Kidney epithelial cell (primary cell): ENCODE measurements around the gene RIPOR1. TPM values are rescaled to one million over a fixed set of nuclear protein-coding genes. Genes with fewer than 3 reads are reported as not detected.

ENCODE experiments used
- DNase-seq: peaks from one replicate; pipeline ENCODE4 v3.0.0-alpha.2; 2010; ENCODE audit warnings: low read depth
- H3K27me3 ChIP-seq: 2 replicates; pipeline ENCODE4 v1.6.0; 2011; ENCODE audit warnings: low read length; ENCODE audit not compliant: control insufficient read depth, insufficient read depth
- H3K36me3 ChIP-seq: 2 replicates; pipeline ENCODE4 v1.5.1; 2011; ENCODE audit warnings: low read length; ENCODE audit not compliant: control insufficient read depth, insufficient read depth
- H3K4me3 ChIP-seq: 2 replicates; pipeline ENCODE4 v1.5.1; 2011; ENCODE audit warnings: low read depth, mild to moderate bottlenecking, control low read depth, low read length
- CTCF ChIP-seq: IDR thresholded peaks from 2 replicates; pipeline ENCODE4 v1.5.1; 2011; ENCODE audit warnings: mild to moderate bottlenecking, moderate library complexity, low read length, control low read depth, inconsistent platforms; ENCODE audit not compliant: insufficient read depth, poor library complexity, severe bottlenecking
- total RNA-seq: library from RNA; depleted of rRNA; stranded (reverse); fragments of >200 nt; gene quantifications from 2 replicates; pipeline ENCODE4 v1.2.3, GENCODE V29; 2015

Gene RIPOR1
- total RNA-seq, 1 donor from 2014 or later = 91.0 TPM

GRCh38 chr16:67548265-67549126 lies 19.9 kb downstream of the RIPOR1 start:
- H3K36me3 ChIP-seq = peaks cover 2% of the 10 kb centered on the region
- no peaks in the 10 kb centered on the region for H3K27me3 ChIP-seq
- no peak for DNase-seq
- no peak overlapping the region for H3K4me3 ChIP-seq
- TF ChIP-seq CTCF = no peak

GRCh38 chr16:67549240-67549639 lies 20.6 kb downstream of the RIPOR1 start:
- Histone ChIP-seq H3K4me3 (no peak overlapping the region), H3K36me3 (peaks cover 2% of the 10 kb centered on the region), H3K27me3 (no peaks in the 10 kb centered on the region)
- DNase-seq = no peak
- no peak for TF ChIP-seq CTCF

GRCh38 chr16:67549936-67550335 lies 21.3 kb downstream of the RIPOR1 start:
- Histone ChIP-seq H3K27me3 (no peaks in the 10 kb centered on the region), H3K4me3 (no peak overlapping the region), H3K36me3 (peaks cover 2% of the 10 kb centered on the region)
- no peak for TF ChIP-seq CTCF
- DNase-seq = no peak

- H3K36me3 ChIP-seq = peaks cover 2% of the 10 kb centered on the region
- no peak overlapping the region for H3K4me3 ChIP-seq
- DNase-seq = no peak
- TF ChIP-seq CTCF = no peak
- H3K27me3 ChIP-seq = no peaks in the 10 kb centered on the region
Measured at GRCh38 chr16:67551091-67551490, 22.5 kb downstream of the RIPOR1 start.

- Histone ChIP-seq H3K4me3 (no peak overlapping the region), H3K27me3 (no peaks in the 10 kb centered on the region), H3K36me3 (peaks cover 2% of the 10 kb centered on the region)
- no peak for DNase-seq
- TF ChIP-seq CTCF = no peak
Measured at GRCh38 chr16:67551972-67552371, 23.3 kb downstream of the RIPOR1 start.

GRCh38 chr16:67552476-67552875 lies 23.8 kb downstream of the RIPOR1 start:
- no peak for TF ChIP-seq CTCF
- Histone ChIP-seq H3K4me3 (no peak overlapping the region), H3K27me3 (no peaks in the 10 kb centered on the region), H3K36me3 (peaks cover 2% of the 10 kb centered on the region)
- DNase-seq = no peak
